Kidney epithelial cell (primary cell): Measurements from ENCODE around the gene ABCA4. TPM values are rescaled to one million over a fixed set of nuclear protein-coding genes. Genes with fewer than 3 reads are reported as not detected.

Source experiments
- DNase-seq: peaks from one replicate; pipeline ENCODE4 v3.0.0-alpha.2; 2010; ENCODE audit warnings: low read depth
- H3K27me3 ChIP-seq: 2 replicates; pipeline ENCODE4 v1.6.0; 2011; ENCODE audit warnings: low read length; ENCODE audit not compliant: control insufficient read depth, insufficient read depth
- H3K36me3 ChIP-seq: 2 replicates; pipeline ENCODE4 v1.5.1; 2011; ENCODE audit warnings: low read length; ENCODE audit not compliant: control insufficient read depth, insufficient read depth
- H3K4me3 ChIP-seq: 2 replicates; pipeline ENCODE4 v1.5.1; 2011; ENCODE audit warnings: low read depth, mild to moderate bottlenecking, control low read depth, low read length
- CTCF ChIP-seq: IDR thresholded peaks from 2 replicates; pipeline ENCODE4 v1.5.1; 2011; ENCODE audit warnings: mild to moderate bottlenecking, moderate library complexity, low read length, control low read depth, inconsistent platforms; ENCODE audit not compliant: insufficient read depth, poor library complexity, severe bottlenecking
- total RNA-seq: library from RNA; depleted of rRNA; stranded (reverse); fragments of >200 nt; gene quantifications from 2 replicates; pipeline ENCODE4 v1.2.3, GENCODE V29; 2015

Gene ABCA4
- total RNA-seq, 1 donor from 2014 or later, result not detected

DNA sequence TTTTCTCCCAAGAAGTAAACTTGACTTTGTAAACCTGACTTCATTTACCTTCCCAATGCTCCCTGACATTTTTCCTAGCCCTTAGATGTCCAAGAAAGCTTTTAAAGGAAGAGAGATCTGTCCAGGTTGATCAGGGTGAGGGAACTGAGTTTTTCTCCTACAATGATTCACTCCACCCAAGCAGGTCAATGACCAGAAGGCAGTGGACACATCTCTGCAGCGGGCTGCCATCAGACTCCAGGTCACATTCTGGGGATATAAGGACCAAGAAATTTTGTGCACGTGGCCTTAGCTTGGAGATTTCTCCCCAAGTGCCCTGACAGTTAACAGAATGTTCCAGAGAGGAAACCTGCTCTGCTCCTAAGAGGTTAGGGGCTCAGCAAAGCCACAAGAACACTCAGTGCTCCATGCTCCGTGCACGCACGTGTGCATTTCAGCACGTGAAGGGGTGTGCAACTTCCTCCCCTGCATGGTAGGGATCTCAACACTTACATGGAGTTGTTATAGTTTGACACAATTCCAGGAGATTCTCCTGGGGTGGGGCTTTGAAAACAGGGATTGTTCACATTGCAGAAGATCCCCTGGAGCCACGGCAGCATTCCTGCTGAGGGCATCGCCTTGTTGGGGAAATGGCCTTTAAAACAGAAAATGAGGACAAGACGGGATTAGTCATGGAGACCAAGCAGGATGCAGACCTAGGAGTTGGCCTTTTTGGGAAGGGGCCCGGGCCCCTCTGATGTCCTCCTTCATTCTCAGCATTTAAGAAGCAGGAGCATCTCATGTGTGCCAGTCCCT lies 9.8 kb downstream of the ABCA4 start:
- Histone ChIP-seq H3K27me3 (no peaks in the 10 kb centered on the region), H3K4me3 (no peak overlapping the region), H3K36me3 (no peaks in the 10 kb centered on the region)
- no peak for DNase-seq
- TF ChIP-seq CTCF, result no peak

- no peaks in the 10 kb centered on the region for H3K27me3 ChIP-seq
- no peak for DNase-seq
- H3K36me3 ChIP-seq, result no peaks in the 10 kb centered on the region
- no peak for TF ChIP-seq CTCF
- no peak overlapping the region for H3K4me3 ChIP-seq
Measured at GRCh38 chr1:94110021-94110761, 10.8 kb downstream of the ABCA4 start.

- no peak for TF ChIP-seq CTCF
Measured at GRCh38 chr1:94109478-94109877, 11.5 kb downstream of the ABCA4 start.

GRCh38 chr1:94107141-94107540 lies 13.8 kb downstream of the ABCA4 start:
- TF ChIP-seq CTCF, result no peak
- H3K27me3 ChIP-seq, result no peaks in the 10 kb centered on the region
- H3K36me3 ChIP-seq, result no peaks in the 10 kb centered on the region
- DNase-seq, result no peak
- no peak overlapping the region for H3K4me3 ChIP-seq

More at GRCh38 chr1:94109478-94109877, 11.5 kb downstream of the ABCA4 start:
- Histone ChIP-seq H3K27me3 (no peaks in the 10 kb centered on the region), H3K36me3 (no peaks in the 10 kb centered on the region), H3K4me3 (no peak overlapping the region)
- DNase-seq, result no peak

DNA sequence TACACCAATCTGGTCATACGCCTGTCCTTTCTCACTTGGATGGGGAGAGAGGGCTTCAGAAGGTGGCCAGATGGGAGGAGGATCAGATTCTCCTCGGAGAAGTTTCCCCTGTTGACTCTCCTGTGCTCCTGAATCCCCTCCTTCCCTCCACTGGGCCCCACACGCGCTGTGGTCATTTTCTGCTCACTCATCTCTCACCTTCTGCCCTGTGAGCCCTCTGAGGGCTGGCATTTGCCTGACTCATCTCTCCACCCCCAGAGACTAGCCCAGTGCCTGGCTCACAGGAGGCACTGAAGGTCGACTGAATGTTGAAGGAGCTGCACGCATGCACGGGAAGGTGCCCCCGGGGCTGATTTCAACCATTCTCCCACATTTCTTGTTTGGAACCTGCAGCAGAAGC lies 14.2 kb downstream of the ABCA4 start:
- DNase-seq, result no peak

More for the DNA sequence above, 14.2 kb downstream of the ABCA4 start:
- TF ChIP-seq CTCF, result no peak
- no peak overlapping the region for H3K4me3 ChIP-seq
- H3K27me3 ChIP-seq, result no peaks in the 10 kb centered on the region
- no peaks in the 10 kb centered on the region for H3K36me3 ChIP-seq
